ENCODE results near the gene NOLC1.

NOLC1 gene

DNA sequence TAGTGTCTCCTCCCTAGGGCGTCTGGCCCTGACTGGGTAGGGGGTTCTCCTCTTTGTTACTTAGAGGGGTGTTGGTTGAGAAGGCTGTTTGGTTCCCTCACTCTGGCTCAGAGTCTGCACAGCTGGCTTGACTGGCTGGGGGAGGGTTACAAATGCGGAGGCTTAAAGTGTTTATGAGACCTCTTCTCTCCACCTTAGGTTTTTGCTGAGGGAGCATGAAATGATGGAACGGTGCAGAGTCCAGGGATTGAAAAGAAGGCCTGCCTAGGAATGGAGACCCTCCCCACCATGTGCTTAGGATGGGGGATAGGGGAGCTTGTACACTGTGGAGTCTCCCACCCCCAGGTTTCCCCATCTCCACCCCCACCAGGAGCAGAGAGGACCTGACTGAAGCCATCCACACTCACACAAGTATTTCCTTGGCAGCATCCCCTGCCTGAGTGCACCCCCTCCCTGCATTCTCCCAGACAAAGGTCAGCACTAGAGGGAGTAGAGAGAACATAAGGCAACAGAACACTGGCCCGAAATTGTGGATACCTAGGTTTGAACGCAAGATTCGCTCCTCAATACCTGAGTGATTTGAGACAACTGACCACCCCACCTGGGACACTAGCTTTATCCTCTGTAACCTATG lies 30.3 kb upstream of the NOLC1 start:
- FAIRE-seq (peak; percentile 65), DNase-seq (ENCODE audit: insufficient read length, low spot score) (no peak)

DNA sequence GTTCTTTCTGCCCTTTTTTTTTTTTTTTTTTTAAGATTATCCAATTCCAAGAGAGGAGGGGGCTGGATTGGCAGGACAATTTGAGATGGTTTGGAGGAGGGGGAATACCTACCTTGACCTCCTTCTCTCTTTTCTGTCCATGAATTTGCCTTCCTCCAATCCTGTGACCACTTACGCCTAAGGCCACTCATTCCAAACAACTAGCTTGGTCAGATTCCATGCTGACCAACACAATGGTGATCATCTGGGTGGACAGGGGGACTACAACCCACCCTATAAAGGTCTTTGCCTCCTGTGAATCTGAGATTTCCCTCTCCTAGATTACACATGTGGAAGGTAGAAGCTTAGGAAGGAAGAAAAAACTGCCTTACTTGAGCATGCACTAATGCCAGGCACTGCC lies 29.7 kb upstream of the NOLC1 start:
- DNase-seq (ENCODE audit: insufficient read length, low spot score): no peak

GRCh38 chr10:102123223-102123622 lies 29.0 kb upstream of the NOLC1 start:
- FAIRE-seq (no peak), DNase-seq (ENCODE audit: insufficient read length, low spot score) (no peak)

More for the DNA sequence above, 29.7 kb upstream of the NOLC1 start:
- FAIRE-seq: no peak

DNA sequence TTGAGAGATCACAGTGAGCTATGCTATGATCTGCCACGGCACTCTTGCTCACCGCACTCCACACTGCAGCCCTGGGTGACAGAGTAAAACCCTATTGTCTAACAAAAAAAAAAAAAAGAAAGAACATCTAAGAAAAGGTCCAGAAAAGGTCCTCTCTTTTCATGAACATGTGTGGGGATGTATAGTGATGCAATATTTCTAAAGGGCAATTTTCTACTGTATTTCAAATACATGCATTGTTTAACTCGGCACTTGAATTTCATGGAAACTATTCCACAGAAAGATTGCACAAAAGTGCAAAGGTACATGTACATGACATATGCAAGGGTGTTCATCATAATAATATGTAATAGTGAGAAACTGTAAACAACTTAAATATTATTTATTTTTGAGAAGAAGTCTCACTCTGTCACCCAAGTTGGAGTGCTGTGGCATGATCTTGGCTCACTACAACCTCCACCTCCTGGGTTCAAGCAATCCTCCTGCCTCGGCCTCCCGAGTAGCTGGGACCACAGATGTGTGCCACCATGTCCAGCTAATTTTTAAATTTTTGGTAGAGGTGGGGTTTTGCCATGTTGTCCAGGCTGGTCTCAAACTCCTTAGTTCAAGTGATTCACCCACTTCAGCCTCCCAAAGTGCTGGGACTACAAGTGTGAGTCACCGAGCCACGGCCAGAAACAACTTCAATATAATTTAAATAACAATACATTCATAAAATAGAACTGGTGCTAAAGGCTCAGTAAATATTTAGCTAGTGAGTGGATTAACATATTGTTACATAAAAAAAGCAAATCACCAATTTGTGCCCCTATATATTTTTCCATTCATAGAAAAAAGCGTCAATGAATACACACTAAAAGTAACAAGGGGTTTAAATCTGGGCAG lies 20.7 kb upstream of the NOLC1 start:
- no peak for FAIRE-seq
- DNase-seq (ENCODE audit: insufficient read length, low spot score): no peak

GRCh38 chr10:102132193-102132562 lies 20.0 kb upstream of the NOLC1 start:
- no peak for FAIRE-seq
- no peak for DNase-seq (ENCODE audit: insufficient read length, low spot score)

GRCh38 chr10:102132563-102133372 lies 19.4 kb upstream of the NOLC1 start, which contains the start of gene PPRC1:
TSS of gene PPRC1 (plus strand) at chr10:102133040. CDS start at chr10:102133069, 29 bp downstream.
- FAIRE-seq: peak; percentile 83
- DNase-seq (ENCODE audit: insufficient read length, low spot score): peak; percentile 97

DNA sequence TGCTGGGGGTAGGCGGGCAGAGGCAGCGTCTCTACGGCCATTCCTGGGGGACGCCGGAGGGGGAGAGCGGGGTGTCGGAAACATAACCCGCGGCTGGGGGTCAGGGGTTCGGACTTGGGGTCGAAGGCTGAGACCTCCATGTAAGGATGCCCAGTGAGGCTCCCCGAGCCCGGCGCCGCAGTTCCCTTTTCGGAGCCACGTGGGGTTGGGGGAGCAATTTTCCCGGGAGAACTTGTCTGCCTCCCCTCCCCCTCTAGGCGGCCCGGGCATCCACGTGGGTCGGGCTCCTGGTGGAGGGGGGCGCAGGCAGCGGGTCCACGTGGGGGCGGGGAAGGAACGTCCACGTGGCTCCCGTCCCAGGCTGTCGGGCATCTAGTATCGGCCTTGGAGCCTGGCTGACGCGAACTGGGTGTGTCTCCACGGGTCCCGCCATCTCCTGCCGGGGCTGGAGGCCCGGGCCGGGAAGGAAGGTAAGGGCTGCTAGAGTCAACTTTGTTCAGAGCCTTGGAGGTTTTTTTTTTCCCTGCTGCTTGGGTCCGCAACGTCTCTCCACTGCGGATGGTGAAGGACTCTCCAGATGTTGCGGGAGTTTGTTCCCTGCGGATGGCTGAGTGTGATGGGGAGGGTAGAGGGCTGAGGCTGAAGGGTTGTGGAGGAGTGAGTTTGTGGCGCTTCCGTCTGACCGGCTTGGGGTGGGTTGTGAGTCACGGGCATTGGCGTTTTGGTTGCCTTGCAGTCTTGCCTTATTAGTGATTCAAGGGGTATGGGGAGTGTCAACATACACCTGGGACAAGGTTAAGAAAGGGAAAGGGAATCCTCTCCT lies 18.6 kb upstream of the NOLC1 start:
- peak; percentile 23 for FAIRE-seq

DNA sequence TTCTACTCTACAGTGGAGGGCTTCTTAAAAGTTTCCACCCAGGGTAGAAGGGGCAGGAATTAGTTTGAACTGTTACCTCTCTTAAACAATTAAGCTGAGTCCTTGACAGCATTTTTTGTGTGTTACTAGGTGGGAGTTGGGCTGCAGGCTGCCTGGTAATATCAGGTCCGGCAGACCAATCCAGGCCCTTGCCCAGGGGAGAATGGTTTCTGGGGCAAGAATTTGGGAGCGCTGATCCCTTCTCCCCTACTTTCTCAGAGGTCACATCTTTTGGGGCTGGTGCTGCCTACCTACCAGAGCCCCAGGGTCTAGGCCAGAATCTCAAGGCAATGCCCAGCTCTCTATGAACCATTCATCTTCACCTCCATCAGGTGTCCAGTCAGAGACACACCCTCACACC lies 17.8 kb upstream of the NOLC1 start:
- DNase-seq (ENCODE audit: insufficient read length, low spot score) (no peak), FAIRE-seq (no peak)

More for the DNA sequence above, 18.6 kb upstream of the NOLC1 start:
- peak; percentile 73 for DNase-seq (ENCODE audit: insufficient read length, low spot score)

DNA sequence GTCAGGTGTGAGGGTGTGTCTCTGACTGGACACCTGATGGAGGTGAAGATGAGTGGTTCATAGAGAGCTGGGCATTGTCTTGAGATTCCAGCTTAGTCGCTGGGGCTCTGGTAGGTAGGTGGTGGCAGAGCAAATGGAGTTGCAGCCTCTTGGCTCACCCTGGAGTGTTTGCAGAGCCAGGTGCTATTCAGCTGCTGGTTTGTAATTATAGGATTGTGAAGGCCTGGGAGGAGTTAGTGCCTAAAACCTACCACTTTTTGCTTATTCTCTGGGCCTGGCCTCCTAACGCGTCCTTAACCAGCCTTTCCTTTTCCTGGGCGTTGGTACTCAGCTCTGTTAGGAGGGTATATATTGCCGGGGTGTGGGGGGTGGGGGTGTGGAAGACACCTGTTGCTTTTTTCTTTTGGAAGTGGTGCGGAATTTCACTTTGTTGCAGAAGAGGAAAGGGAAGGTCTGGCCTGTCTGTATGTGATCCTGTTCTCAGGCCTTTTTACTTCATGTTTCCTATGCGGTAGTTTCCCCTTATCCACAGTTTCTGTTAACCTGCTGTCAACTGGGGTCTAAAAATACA lies 16.1 kb upstream of the NOLC1 start:
- FAIRE-seq (no peak), DNase-seq (ENCODE audit: insufficient read length, low spot score) (no peak)

DNA sequence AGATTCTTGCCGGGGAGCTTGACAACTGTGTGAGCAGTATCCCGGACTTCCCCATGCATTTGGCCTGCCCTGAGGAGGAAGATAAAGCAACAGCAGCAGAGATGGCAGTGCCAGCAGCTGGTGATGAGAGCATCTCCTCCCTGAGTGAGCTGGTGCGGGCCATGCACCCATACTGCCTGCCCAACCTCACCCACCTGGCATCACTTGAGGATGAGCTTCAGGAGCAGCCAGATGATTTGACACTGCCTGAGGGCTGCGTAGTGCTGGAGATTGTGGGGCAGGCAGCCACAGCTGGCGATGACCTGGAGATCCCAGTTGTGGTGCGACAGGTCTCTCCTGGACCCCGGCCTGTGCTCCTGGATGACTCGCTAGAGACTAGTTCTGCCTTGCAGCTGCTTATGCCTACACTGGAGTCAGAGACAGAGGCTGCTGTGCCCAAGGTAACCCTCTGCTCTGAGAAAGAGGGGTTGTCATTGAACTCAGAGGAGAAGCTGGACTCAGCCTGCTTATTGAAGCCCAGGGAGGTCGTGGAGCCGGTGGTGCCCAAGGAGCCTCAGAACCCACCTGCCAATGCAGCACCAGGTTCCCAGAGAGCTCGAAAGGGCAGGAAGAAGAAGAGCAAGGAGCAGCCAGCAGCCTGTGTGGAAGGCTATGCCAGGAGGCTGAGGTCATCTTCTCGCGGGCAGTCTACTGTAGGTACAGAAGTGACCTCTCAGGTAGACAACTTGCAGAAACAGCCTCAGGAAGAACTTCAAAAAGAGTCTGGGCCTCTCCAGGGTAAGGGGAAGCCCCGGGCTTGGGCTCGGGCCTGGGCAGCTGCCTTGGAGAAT lies 12.7 kb upstream of the NOLC1 start:
- no peak for FAIRE-seq

DNA sequence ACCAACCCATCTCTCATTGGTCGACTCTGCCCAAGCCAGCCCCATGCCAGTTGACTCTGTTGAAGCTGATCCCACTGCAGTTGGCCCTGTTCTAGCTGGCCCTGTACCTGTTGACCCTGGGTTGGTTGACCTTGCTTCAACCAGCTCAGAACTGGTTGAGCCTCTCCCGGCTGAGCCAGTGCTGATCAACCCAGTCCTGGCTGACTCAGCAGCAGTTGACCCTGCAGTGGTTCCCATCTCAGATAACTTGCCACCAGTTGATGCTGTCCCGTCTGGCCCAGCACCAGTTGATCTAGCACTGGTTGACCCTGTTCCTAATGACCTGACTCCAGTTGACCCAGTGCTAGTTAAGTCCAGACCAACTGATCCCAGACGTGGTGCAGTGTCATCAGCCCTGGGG lies 12.0 kb upstream of the NOLC1 start:
- DNase-seq (ENCODE audit: insufficient read length, low spot score) (no peak), FAIRE-seq (no peak)

More for the DNA sequence above, 12.7 kb upstream of the NOLC1 start:
- DNase-seq (ENCODE audit: insufficient read length, low spot score): no peak

- DNase-seq (ENCODE audit: insufficient read length, low spot score) (no peak), FAIRE-seq (no peak)
Observed at GRCh38 chr10:102140913-102141540, 11.2 kb upstream of the NOLC1 start.

GRCh38 chr10:102141583-102142107 lies 10.5 kb upstream of the NOLC1 start:
- no peak for FAIRE-seq
- DNase-seq (ENCODE audit: insufficient read length, low spot score): no peak

GRCh38 chr10:102146971-102147428 lies 5.2 kb upstream of the NOLC1 start:
- no peak for DNase-seq (ENCODE audit: insufficient read length, low spot score)
- no peak for FAIRE-seq

DNA sequence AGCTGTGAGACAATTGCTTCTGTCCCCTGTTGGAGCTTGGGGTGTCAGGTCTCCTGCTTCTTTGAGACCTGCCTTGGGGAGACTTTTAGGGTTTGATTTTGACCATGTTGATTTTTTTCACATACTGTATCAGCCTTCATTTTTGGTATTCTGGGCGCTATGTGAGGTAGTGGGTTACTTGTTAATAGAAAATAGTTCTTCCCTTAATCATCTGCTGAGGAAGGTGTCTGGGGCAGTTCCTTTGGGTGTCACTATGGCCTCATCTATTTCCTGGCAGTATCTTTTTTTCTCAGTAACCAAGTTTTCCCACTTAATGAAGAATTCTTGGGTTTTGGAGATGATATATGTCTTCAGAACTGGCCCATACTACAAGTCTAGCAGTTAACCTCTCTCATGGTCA lies 4.6 kb upstream of the NOLC1 start:
- FAIRE-seq: no peak
- no peak for DNase-seq (ENCODE audit: insufficient read length, low spot score)

DNA sequence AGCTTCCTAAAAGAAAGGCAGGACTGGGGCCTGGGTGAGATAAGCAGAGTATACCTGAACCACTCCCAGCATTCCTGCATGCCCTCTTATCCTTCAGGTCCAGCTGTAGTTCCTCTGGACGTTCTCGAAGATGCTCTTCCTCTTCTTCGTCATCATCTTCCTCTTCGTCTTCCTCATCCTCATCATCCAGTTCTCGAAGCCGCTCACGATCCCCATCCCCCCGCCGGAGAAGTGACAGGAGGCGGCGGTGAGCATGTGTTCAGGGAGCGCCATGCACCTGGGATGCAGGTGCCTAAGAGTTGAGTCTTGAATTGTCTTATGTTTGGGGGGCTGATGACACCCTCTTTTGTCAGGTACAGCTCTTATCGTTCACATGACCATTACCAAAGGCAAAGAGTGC lies 3.9 kb upstream of the NOLC1 start:
- DNase-seq (ENCODE audit: insufficient read length, low spot score): no peak
- FAIRE-seq: no peak

DNA sequence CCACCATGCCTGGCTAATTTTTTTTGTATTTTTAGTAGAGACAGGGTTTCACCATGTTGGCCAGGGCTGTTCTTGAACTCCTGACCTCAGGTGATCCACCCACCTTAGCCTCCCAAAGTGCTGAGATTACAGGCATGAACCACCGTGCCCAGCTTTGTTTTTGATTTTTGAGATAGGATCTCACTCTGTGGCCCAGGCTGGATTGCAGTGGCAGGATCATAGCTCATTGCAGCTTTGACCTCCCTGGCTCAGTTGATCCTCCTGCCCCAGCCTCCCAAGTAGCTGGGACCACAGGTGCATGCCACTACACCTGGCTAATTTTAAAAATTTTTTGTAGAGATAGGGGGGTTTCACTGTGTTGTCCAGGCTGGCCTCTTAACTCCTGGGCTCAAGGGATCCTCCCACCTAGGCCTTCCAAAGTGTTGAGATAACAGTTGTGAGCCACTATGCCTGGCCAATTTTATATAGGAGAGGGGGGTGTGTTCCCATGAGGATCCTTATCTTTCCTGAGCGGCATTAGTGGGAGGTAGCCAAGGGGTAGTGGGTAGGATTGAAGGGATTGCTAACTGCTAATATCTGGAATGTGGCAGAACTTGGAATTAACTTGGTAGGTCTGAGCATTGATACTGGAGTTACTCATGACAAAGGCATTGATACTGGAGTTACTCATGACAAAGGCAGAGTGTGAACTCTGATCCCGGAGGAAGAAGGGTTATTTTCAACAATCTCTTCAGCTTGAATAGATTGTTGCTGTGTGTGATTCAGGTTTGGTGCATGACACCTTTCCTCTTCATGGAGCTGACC lies 1.0 kb upstream of the NOLC1 start:
- FAIRE-seq: no peak

GRCh38 chr10:102152545-102152890 lies 329 bp downstream of the NOLC1 start:
- no peak for DNase-seq (ENCODE audit: insufficient read length, low spot score)
- no peak for FAIRE-seq

More for the DNA sequence above, 1.0 kb upstream of the NOLC1 start:
- DNase-seq (ENCODE audit: insufficient read length, low spot score): peak; percentile 23
